ENCODE results near the gene ENO3.

The ENO3 gene

DNA sequence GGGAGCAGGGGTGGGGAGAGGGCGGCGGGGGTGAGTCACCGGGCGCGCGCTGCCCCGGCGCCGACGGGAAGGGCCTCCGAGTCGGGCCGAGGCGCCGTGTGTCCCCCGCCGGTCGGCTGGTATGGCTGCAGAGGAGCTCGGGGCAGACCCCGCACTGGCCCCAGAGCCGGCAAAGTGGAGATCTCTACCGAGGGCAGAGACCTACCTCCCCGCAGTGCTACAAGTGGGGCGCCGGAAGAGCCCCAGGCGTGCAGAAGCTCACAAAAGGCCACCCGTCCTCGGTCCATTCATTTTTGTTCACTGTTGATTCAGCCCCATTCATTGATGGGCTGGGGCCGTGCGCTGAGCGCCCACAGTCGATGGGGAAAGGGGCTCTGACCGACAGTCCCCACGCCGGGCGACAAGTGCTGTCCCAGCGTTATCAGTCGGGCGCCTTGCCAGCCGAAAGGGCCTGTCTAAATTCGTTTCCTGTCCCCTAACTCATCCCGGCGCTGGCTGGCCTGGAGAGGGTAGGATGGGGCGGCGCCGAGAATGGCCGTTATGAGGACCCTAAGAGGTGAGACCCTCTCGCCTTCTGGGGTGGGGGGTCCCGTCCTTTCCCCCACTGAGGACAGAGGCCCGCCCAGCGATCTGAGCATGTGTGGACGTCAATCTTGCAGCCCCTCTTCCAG lies 709 bp upstream of the ENO3 start:
- H3K4me3 Mint-ChIP-seq = peak overlapping the region; percentile 80
- peaks cover 29% of the 10 kb centered on the region for H3K4me1 Mint-ChIP-seq
- H3K36me3 Mint-ChIP-seq = peaks cover 13% of the 10 kb centered on the region
- ATAC-seq (ENCODE audit: low read depth) (peak; percentile 1), DNase-seq (ENCODE audit: low spot score in 2 of 2) (peak in 1 of 2 donors; percentile 56)
- H3K27me3 Mint-ChIP-seq = no peaks in the 10 kb centered on the region
- peak overlapping the region; percentile 97 for H3K27ac Mint-ChIP-seq
- no peaks in the 10 kb centered on the region for H3K9me3 Mint-ChIP-seq

- peaks cover 5% of the 10 kb centered on the region for H3K36me3 Mint-ChIP-seq
Observed at GRCh38 chr17:4951486-4951885, 567 bp downstream of the ENO3 start.

GRCh38 chr17:4953451-4953961 lies 2.6 kb downstream of the ENO3 start:
- ATAC-seq (ENCODE audit: low read depth) = no peak
- H3K27ac Mint-ChIP-seq = no peak overlapping the region
- H3K4me3 Mint-ChIP-seq = no peak overlapping the region

More at GRCh38 chr17:4951486-4951885, 567 bp downstream of the ENO3 start:
- Mint-ChIP-seq H3K27ac (no peak overlapping the region), H3K9me3 (no peaks in the 10 kb centered on the region), H3K27me3 (no peaks in the 10 kb centered on the region), H3K4me3 (peak overlapping the region; percentile 51), H3K4me1 (peaks cover 20% of the 10 kb centered on the region)
- ATAC-seq (ENCODE audit: low read depth) (no peak), DNase-seq (ENCODE audit: low spot score in 2 of 2) (no peak)

GRCh38 chr17:4955091-4955490 lies 4.2 kb downstream of the ENO3 start:
- Mint-ChIP-seq H3K4me1 (peaks cover 16% of the 10 kb centered on the region), H3K27me3 (no peaks in the 10 kb centered on the region), H3K9me3 (no peaks in the 10 kb centered on the region), H3K36me3 (peaks cover 6% of the 10 kb centered on the region), H3K4me3 (no peak overlapping the region), H3K27ac (no peak overlapping the region)
- DNase-seq (ENCODE audit: low spot score in 2 of 2) (no peak), ATAC-seq (ENCODE audit: low read depth) (no peak)

More at GRCh38 chr17:4953451-4953961, 2.6 kb downstream of the ENO3 start:
- H3K9me3 Mint-ChIP-seq = no peaks in the 10 kb centered on the region
- peaks cover 18% of the 10 kb centered on the region for H3K4me1 Mint-ChIP-seq
- no peaks in the 10 kb centered on the region for H3K36me3 Mint-ChIP-seq
- H3K27me3 Mint-ChIP-seq = no peaks in the 10 kb centered on the region
- no peak for DNase-seq (ENCODE audit: low spot score in 2 of 2)

DNA sequence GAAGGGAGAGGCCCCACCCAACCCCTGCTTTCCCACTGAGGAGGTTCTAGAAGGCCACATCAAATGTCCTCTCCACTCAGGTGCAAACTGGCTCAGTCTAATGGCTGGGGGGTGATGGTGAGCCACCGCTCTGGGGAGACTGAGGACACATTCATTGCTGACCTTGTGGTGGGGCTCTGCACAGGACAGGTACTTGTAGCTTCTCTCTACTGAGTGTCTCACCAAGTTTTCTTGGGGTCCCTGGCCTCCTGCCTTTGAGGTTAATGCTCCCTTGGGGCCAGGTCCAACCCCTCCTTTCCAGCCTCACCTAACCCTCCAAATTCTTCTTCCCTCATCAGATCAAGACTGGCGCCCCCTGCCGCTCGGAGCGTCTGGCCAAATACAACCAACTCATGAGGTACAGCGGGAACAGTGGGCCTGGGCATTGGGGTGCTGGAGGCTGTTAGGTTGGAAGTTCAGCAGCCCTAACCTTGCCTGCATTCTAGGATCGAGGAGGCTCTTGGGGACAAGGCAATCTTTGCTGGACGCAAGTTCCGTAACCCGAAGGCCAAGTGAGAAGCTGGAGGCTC lies 5.7 kb downstream of the ENO3 start:
- no peak overlapping the region for H3K4me3 Mint-ChIP-seq
- no peaks in the 10 kb centered on the region for H3K9me3 Mint-ChIP-seq
- peaks cover 5% of the 10 kb centered on the region for H3K4me1 Mint-ChIP-seq
- no peaks in the 10 kb centered on the region for H3K27me3 Mint-ChIP-seq
- H3K27ac Mint-ChIP-seq = no peak overlapping the region
- peaks cover 13% of the 10 kb centered on the region for H3K36me3 Mint-ChIP-seq
- DNase-seq (ENCODE audit: low spot score in 2 of 2) (no peak), ATAC-seq (ENCODE audit: low read depth) (no peak)

DNA sequence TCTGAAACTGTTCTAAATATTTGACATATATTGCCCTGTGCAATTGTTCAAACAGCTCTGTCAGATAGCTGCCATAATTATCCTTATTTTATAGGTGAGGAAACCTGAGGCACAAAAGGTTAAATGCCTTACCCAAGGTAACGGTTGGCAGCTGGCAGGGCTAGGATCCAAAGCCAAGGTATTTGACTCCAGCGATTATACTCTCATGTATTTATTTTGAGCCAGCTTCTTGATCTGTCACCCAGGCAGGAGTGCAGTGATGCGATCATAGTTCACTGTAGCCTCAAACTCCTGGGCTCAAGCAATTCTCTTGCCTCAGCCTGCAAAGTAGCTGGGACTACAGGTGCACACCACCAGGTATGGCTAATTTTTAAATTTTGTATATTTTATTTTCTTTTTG lies 7.2 kb downstream of the ENO3 start:
- no peaks in the 10 kb centered on the region for H3K27me3 Mint-ChIP-seq
- H3K9me3 Mint-ChIP-seq = no peaks in the 10 kb centered on the region
- DNase-seq (ENCODE audit: low spot score in 2 of 2) (no peak), ATAC-seq (ENCODE audit: low read depth) (no peak)
- H3K27ac Mint-ChIP-seq = no peak overlapping the region
- no peak overlapping the region for H3K4me3 Mint-ChIP-seq
- peaks cover 13% of the 10 kb centered on the region for H3K36me3 Mint-ChIP-seq
- H3K4me1 Mint-ChIP-seq = peaks cover 5% of the 10 kb centered on the region

- Mint-ChIP-seq H3K4me3 (no peak overlapping the region), H3K36me3 (peaks cover 15% of the 10 kb centered on the region), H3K27me3 (no peaks in the 10 kb centered on the region), H3K27ac (no peak overlapping the region), H3K9me3 (no peaks in the 10 kb centered on the region), H3K4me1 (peaks cover 5% of the 10 kb centered on the region)
- no peak for ATAC-seq (ENCODE audit: low read depth)
- no peak for DNase-seq (ENCODE audit: low spot score in 2 of 2)
Observed at GRCh38 chr17:4959261-4959965, 8.5 kb downstream of the ENO3 start.

DNA sequence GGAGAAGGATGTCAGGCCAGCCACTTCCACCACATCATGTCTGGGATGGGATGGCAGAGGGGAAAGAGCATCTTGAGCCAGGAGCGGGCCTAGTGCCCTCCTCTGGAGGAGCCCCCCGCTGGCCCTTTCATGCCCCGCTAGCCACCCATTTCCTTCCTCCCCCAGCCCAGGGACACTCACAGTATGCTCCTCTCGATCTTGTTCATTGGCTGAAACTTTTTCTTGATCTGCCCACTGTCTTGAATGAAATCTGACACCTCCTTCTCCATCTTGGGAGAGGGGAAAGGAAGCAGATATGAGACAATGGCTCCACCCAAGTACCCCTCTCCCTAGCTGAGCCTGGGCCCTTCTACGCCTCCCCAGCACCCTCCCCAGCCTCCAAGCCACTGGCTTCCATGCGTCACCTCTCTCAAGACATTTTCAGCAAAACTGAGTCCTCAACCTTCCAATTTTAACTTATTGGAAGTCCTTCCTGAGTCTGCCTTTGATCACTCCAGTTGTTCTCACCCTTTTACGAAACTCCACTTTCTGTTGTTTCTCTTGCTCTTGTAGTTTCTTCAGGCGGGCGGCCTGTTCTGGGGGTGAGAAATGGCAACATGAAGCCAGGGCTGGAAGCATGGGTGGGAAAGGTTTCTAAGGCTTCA lies 9.5 kb downstream of the ENO3 start:
- Mint-ChIP-seq H3K4me1 (peaks cover 8% of the 10 kb centered on the region), H3K9me3 (no peaks in the 10 kb centered on the region), H3K27ac (no peak overlapping the region), H3K36me3 (peaks cover 18% of the 10 kb centered on the region), H3K27me3 (no peaks in the 10 kb centered on the region), H3K4me3 (no peak overlapping the region)
- ATAC-seq (ENCODE audit: low read depth) = no peak
- no peak for DNase-seq (ENCODE audit: low spot score in 2 of 2)

GRCh38 chr17:4965311-4965986 lies 14.5 kb downstream of the ENO3 start:
- peaks cover 11% of the 10 kb centered on the region for H3K36me3 Mint-ChIP-seq
- H3K9me3 Mint-ChIP-seq = no peaks in the 10 kb centered on the region
- DNase-seq (ENCODE audit: low spot score in 2 of 2) (no peak), ATAC-seq (ENCODE audit: low read depth) (no peak)
- no peak overlapping the region for H3K27ac Mint-ChIP-seq
- H3K4me1 Mint-ChIP-seq = peaks cover 17% of the 10 kb centered on the region
- H3K27me3 Mint-ChIP-seq = no peaks in the 10 kb centered on the region
- H3K4me3 Mint-ChIP-seq = no peak overlapping the region

DNA sequence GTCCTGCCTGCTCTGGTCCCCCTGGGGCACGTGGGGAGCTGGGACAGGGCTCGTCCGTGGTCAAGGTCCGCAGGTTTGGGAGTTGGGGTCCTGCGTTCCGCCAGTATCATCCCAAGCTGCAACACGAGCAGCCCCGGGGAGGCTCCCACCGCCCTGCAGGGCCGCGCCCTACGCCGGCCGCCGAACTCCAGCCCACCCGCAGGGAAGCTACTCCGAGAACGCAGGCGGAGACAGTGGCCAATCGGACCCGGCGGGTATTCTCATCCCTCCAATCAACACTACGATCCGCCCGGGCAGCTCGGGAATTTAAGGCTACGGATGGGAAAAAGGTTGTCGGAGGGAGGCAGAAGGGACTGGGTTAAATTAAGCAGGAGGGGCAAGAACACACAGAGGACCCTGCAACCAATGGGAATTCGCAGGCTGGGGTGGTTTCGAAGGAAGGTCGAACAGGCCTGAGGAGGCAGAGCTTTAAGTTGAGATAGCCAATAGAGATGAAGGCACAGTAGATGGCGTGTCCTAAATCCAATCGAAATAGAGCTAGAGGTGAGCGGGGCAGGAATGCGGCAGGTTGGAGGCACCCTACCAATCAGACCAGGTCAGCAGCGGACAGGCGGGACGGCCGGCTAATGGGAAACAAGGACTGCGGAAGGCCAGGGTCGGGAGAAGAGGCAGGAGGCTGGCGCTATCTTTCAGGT lies 16.1 kb downstream of the ENO3 start:
- ATAC-seq (ENCODE audit: low read depth) = peak; percentile 82
- Mint-ChIP-seq H3K36me3 (peaks cover 9% of the 10 kb centered on the region), H3K27ac (no peak overlapping the region), H3K4me1 (peaks cover 17% of the 10 kb centered on the region), H3K4me3 (no peak overlapping the region), H3K9me3 (no peaks in the 10 kb centered on the region), H3K27me3 (no peaks in the 10 kb centered on the region)
- peak in 1 of 2 donors; percentile 94 for DNase-seq (ENCODE audit: low spot score in 2 of 2)

DNA sequence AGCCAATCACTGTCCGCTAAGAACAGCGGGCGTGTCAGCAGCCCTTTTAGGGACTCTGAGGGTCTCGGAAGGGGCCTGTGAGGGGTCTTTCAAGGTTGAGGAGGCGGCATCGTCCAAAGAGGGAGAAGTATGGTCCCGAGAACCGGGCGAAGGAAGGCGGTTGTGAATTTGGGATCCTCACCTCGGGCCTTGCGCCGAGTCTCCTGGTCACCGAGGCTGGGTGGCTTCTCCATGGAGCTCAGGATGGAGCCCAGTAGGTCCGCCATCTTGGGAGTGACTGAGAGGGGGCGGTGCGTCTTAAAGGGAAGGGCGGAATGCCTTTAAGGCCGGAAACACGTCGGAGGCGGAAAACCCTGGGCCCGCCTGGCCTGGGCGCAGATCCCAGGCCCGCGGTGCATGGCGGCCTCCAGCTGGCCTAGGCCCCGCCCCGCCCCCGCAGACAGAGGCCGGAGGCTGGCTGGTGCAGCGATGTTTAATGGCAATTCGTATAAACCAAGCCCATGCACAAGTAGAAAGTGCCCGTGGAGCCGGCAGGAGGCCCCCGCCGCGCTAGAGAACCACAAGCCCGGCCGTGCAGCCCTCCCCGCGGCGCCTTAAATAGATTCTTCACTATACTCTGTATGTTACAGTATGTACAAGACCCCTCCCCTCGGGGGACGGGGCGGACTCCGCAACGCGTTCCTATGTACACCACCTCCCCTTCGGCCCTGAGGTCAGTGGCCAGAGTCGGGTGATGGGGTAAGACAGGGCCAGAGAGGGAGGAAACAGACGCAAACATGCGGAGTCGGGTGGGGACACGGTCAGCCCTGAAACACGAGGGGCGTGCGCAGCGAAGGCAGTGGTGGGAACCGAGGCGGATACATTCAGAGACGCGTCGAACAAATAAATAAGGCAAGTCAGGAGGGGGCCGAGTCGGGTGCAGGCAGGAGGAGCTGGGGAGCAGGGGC lies 16.9 kb downstream of the ENO3 start, which contains the start of gene SPAG7:
TSS of gene SPAG7 (minus strand) at position 279 of the 947 bp plus-strand sequence. CDS start at position 266, 13 bp downstream.
- ATAC-seq (ENCODE audit: low read depth) (peak; percentile 63), DNase-seq (ENCODE audit: low spot score in 2 of 2) (peak; percentile 98 to 99)
- Mint-ChIP-seq H3K4me3 (no peak within 1 kb of the TSS), H3K27me3 (no peaks in the 10 kb centered on the region), H3K9me3 (no peaks in the 10 kb centered on the region), H3K27ac (no peak within 1 kb of the TSS), H3K4me1 (peaks cover 17% of the 10 kb centered on the region), H3K36me3 (peaks cover 10% of the 10 kb centered on the region)

- Mint-ChIP-seq H3K27ac (no peak overlapping the region), H3K36me3 (peaks cover 15% of the 10 kb centered on the region), H3K27me3 (no peaks in the 10 kb centered on the region), H3K9me3 (no peaks in the 10 kb centered on the region), H3K4me3 (no peak overlapping the region), H3K4me1 (peaks cover 17% of the 10 kb centered on the region)
- DNase-seq (ENCODE audit: low spot score in 2 of 2) (no peak), ATAC-seq (ENCODE audit: low read depth) (no peak)
Observed at GRCh38 chr17:4968486-4969046, 17.6 kb downstream of the ENO3 start.
